SH-SY5Y (cell line): Measurements from ENCODE around the gene DCLK1.

Experiments used
- GATA2 ChIP-seq: IDR thresholded peaks from 2 replicates; pipeline ENCODE4 v1.6.1; 2011; ENCODE audit warnings: mild to moderate bottlenecking, low read depth, low read length
- GATA3 ChIP-seq: IDR thresholded peaks from 2 replicates; pipeline ENCODE4 v1.6.1; 2011; ENCODE audit warnings: low read depth, mild to moderate bottlenecking, low read length, moderate library complexity

The DCLK1 gene

GRCh38 chr13:35731471-35731870 lies 399.7 kb downstream of the DCLK1 start:
- TF ChIP-seq GATA3 (no peak), GATA2 (no peak)

DNA sequence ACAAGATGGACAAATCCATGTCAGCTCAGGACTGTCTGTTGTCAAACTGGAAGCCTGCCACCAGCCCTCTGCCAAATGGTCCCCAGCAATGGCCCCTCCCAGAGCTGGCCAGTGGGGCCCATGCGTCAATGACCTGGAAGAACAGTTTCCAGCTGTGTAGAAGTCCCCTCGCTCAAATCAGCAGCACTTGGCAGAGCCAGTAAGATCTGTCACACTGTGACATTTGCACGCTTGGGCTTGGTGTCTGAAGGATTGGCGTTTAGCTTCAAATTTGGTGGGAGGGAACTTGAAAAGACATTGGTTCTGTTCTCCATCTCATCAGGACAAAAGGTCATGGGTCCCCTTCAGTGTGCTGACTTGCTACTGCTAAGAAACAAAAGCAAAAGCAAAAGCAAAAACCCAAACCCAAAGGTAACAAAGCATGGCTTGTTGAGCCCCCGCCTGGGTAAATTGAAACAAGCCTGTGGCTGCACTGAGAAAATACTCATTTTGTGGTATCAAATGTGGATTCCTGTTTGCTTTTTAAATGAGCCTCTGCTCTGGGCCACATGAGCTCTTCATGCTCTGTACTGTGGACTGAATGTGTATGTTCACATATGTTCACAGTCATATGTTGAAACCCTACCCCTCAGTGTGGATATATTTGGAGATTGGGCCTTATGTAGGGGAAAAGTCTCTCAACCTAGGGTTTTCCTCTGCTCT lies 401.1 kb downstream of the DCLK1 start:
- TF ChIP-seq GATA3 (no peak), GATA2 (no peak)

- TF ChIP-seq GATA3, result no peak
- TF ChIP-seq GATA2, result no peak
These were observed 403.3 kb downstream of the DCLK1 start for GRCh38 chr13:35727881-35728280.

- TF ChIP-seq GATA3 (no peak), GATA2 (no peak)
These were observed 406.7 kb downstream of the DCLK1 start for GRCh38 chr13:35724446-35724845.

GRCh38 chr13:35723821-35724220 lies 407.4 kb downstream of the DCLK1 start:
- TF ChIP-seq GATA3 (no peak), GATA2 (peak; percentile 46; the same call in 1 of the 2 replicates)

GRCh38 chr13:35723053-35723461 lies 408.1 kb downstream of the DCLK1 start:
- TF ChIP-seq GATA3 (no peak), GATA2 (no peak)

DNA sequence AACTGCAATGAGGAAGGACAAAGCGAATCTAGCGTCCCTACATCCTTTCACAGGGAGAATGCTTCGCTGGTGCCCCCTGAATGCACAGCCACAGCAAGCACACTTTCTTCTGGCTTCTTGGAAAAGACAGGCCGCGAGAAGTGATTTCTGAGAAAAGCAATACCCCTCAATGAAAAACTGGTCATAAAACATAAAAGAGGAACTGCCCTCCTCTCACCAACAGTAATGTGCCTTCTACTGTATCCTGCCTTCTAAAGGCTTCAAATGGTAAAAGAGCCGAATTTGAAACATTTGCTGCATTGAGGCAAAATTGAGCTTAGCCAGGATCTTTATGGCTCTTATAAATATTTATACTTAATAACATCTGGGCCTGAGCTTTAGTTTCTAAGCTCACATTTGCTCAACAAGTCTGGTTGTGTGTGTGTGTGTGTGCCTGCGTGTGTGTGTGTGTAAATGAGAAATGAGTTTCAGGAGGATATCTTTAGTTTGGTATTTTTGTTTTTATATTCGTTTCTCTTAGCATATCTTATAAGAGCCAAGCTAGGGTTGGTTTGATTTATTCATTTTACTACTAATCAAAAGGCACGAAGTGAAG lies 408.6 kb downstream of the DCLK1 start:
- TF ChIP-seq GATA2 (no peak), GATA3 (no peak)

- TF ChIP-seq GATA2, result peak; percentile 83
- no peak for TF ChIP-seq GATA3
These were observed 410.3 kb downstream of the DCLK1 start for GRCh38 chr13:35720690-35721554.

- TF ChIP-seq GATA3, result no peak
- TF ChIP-seq GATA2, result no peak
These were observed 410.9 kb downstream of the DCLK1 start for GRCh38 chr13:35720290-35720689.
